Measurements from ENCODE around the gene HFE. TPM values are rescaled to one million over a fixed set of nuclear protein-coding genes. Genes with fewer than 3 reads are reported as not detected.

HFE gene
- total RNA-seq, 2 donors from 2014 or later = 1.7 to 2.1 TPM

GRCh38 chr6:26126394-26127235 is 39.4 kb downstream of the HFE start:
- Mint-ChIP-seq H3K4me3 (peak overlapping the region; percentile 96), H3K27ac (peak overlapping the region; percentile 98), H3K9me3 (no peaks in the 10 kb centered on the region), H3K4me1 (peaks cover 24% of the 10 kb centered on the region), H3K36me3 (ENCODE audit: low read depth) (peaks cover 77% of the 10 kb centered on the region), H3K27me3 (no peaks in the 10 kb centered on the region)
- no peak for ATAC-seq (replicated peaks)

GRCh38 chr6:26128013-26128771 is 41.0 kb downstream of the HFE start:
- no peaks in the 10 kb centered on the region for H3K9me3 Mint-ChIP-seq
- H3K4me1 Mint-ChIP-seq = peaks cover 18% of the 10 kb centered on the region
- no peak for ATAC-seq (replicated peaks)

GRCh38 chr6:26129656-26130055 is 42.4 kb downstream of the HFE start:
- Mint-ChIP-seq H3K4me1 (peaks cover 18% of the 10 kb centered on the region), H3K9me3 (no peaks in the 10 kb centered on the region), H3K27me3 (no peaks in the 10 kb centered on the region), H3K27ac (no peak overlapping the region), H3K4me3 (no peak overlapping the region), H3K36me3 (ENCODE audit: low read depth) (peaks cover 54% of the 10 kb centered on the region)
- no peak for ATAC-seq (replicated peaks)

More at GRCh38 chr6:26128013-26128771, 41.0 kb downstream of the HFE start:
- Mint-ChIP-seq H3K27ac (no peak overlapping the region), H3K36me3 (ENCODE audit: low read depth) (peaks cover 68% of the 10 kb centered on the region), H3K27me3 (no peaks in the 10 kb centered on the region), H3K4me3 (peak overlapping the region; percentile 96)

GRCh38 chr6:26130581-26131249 is 43.5 kb downstream of the HFE start:
- Mint-ChIP-seq H3K36me3 (ENCODE audit: low read depth) (peaks cover 44% of the 10 kb centered on the region), H3K27me3 (no peaks in the 10 kb centered on the region)

GRCh38 chr6:26131618-26132017 is 44.4 kb downstream of the HFE start:
- Mint-ChIP-seq H3K4me3 (no peak overlapping the region), H3K4me1 (peaks cover 20% of the 10 kb centered on the region), H3K27me3 (no peaks in the 10 kb centered on the region), H3K36me3 (ENCODE audit: low read depth) (peaks cover 39% of the 10 kb centered on the region), H3K9me3 (no peaks in the 10 kb centered on the region), H3K27ac (no peak overlapping the region)
- no peak for ATAC-seq (replicated peaks)

More at GRCh38 chr6:26130581-26131249, 43.5 kb downstream of the HFE start:
- no peak overlapping the region for H3K4me3 Mint-ChIP-seq
- no peak for ATAC-seq (replicated peaks)
- H3K4me1 Mint-ChIP-seq = peaks cover 18% of the 10 kb centered on the region
- no peak overlapping the region for H3K27ac Mint-ChIP-seq
- H3K9me3 Mint-ChIP-seq = no peaks in the 10 kb centered on the region

- Mint-ChIP-seq H3K4me3 (no peak overlapping the region), H3K36me3 (ENCODE audit: low read depth) (peaks cover 30% of the 10 kb centered on the region), H3K9me3 (no peaks in the 10 kb centered on the region), H3K27ac (no peak overlapping the region), H3K4me1 (peaks cover 12% of the 10 kb centered on the region), H3K27me3 (no peaks in the 10 kb centered on the region)
- no peak for ATAC-seq (replicated peaks)
Observed at GRCh38 chr6:26133730-26134129, 46.5 kb downstream of the HFE start.

- no peak overlapping the region for H3K4me3 Mint-ChIP-seq
- no peaks in the 10 kb centered on the region for H3K9me3 Mint-ChIP-seq
- H3K27me3 Mint-ChIP-seq = no peaks in the 10 kb centered on the region
- peak overlapping the region; percentile 36 for H3K27ac Mint-ChIP-seq
- H3K4me1 Mint-ChIP-seq = peaks cover 9% of the 10 kb centered on the region
- H3K36me3 Mint-ChIP-seq (ENCODE audit: low read depth) = peaks cover 15% of the 10 kb centered on the region
- ATAC-seq (replicated peaks) = no peak
Observed at GRCh38 chr6:26136321-26136720, 49.1 kb downstream of the HFE start.

- ATAC-seq (replicated peaks) = no peak
- H3K4me1 Mint-ChIP-seq = peaks cover 4% of the 10 kb centered on the region
- no peaks in the 10 kb centered on the region for H3K27me3 Mint-ChIP-seq
- H3K9me3 Mint-ChIP-seq = no peaks in the 10 kb centered on the region
- peaks cover 15% of the 10 kb centered on the region for H3K36me3 Mint-ChIP-seq (ENCODE audit: low read depth)
- no peak overlapping the region for H3K27ac Mint-ChIP-seq
- H3K4me3 Mint-ChIP-seq = no peak overlapping the region
Observed at GRCh38 chr6:26140254-26140966, 53.2 kb downstream of the HFE start.

- H3K27ac Mint-ChIP-seq = no peak overlapping the region
- peaks cover 14% of the 10 kb centered on the region for H3K36me3 Mint-ChIP-seq (ENCODE audit: low read depth)
- H3K27me3 Mint-ChIP-seq = no peaks in the 10 kb centered on the region
- H3K4me3 Mint-ChIP-seq = no peak overlapping the region
- no peak for ATAC-seq (replicated peaks)
- peaks cover 4% of the 10 kb centered on the region for H3K4me1 Mint-ChIP-seq
- H3K9me3 Mint-ChIP-seq = no peaks in the 10 kb centered on the region
Observed at GRCh38 chr6:26140967-26141294, 53.7 kb downstream of the HFE start.

- ATAC-seq (replicated peaks) = no peak
Observed at GRCh38 chr6:26141378-26141904, 54.2 kb downstream of the HFE start.

GRCh38 chr6:26142026-26142425 is 54.8 kb downstream of the HFE start:
- ATAC-seq (replicated peaks) = no peak
- Mint-ChIP-seq H3K27ac (no peak overlapping the region), H3K4me3 (no peak overlapping the region), H3K9me3 (no peaks in the 10 kb centered on the region), H3K27me3 (no peaks in the 10 kb centered on the region), H3K36me3 (ENCODE audit: low read depth) (peaks cover 11% of the 10 kb centered on the region), H3K4me1 (no peaks in the 10 kb centered on the region)

More at GRCh38 chr6:26141378-26141904, 54.2 kb downstream of the HFE start:
- peaks cover 11% of the 10 kb centered on the region for H3K36me3 Mint-ChIP-seq (ENCODE audit: low read depth)
- no peak overlapping the region for H3K4me3 Mint-ChIP-seq
- H3K27ac Mint-ChIP-seq = no peak overlapping the region
- no peaks in the 10 kb centered on the region for H3K27me3 Mint-ChIP-seq
- H3K4me1 Mint-ChIP-seq = no peaks in the 10 kb centered on the region
- H3K9me3 Mint-ChIP-seq = no peaks in the 10 kb centered on the region
